Activated naive CD4-positive, alpha-beta T cell treated with anti-CD3 and anti-CD28 coated beads, Interleukin-2, amount 50 U/mL, for 72 hours (primary cell): ENCODE measurements around the gene MADCAM1. TPM values are rescaled to one million over a fixed set of nuclear protein-coding genes. Genes with fewer than 3 reads are reported as not detected.

Experiments used
- ATAC-seq, 2 donors: fragments of 150-1000 bp; cut with Tn5 transposase; 2 replicates each; pipeline ENCODE4 v1.10.0; 2021; ENCODE audit warnings: mild to moderate bottlenecking in 2 of 2, moderate library complexity in 2 of 2
- DNase-seq, 2 donors: peaks; one replicate each; pipeline ENCODE4 v3.0.0; 2021 to 2022; ENCODE audit warnings: low spot score in 2 of 2
- H3K27ac Mint-ChIP-seq, 2 donors: one replicate each; pipeline ENCODE4 v1.8.0; 2022; ENCODE audit warnings: mild to moderate bottlenecking in 2 of 2, mixed read lengths in 2 of 2
- H3K36me3 Mint-ChIP-seq, 2 donors: one replicate each; pipeline ENCODE4 v1.8.0; 2022; ENCODE audit warnings: mixed read lengths in 2 of 2
- H3K9me3 Mint-ChIP-seq, 2 donors: one replicate each; pipeline ENCODE4 v1.8.0; 2022; ENCODE audit warnings: mixed read lengths in 2 of 2
- total RNA-seq, 2 donors: library from RNA; stranded (reverse); gene quantifications; one replicate each; pipeline ENCODE4 v1.2.3, GENCODE V29; 2022

The MADCAM1 gene
- total RNA-seq, 2 donors from 2014 or later: 0.25 to 0.47 TPM

DNA sequence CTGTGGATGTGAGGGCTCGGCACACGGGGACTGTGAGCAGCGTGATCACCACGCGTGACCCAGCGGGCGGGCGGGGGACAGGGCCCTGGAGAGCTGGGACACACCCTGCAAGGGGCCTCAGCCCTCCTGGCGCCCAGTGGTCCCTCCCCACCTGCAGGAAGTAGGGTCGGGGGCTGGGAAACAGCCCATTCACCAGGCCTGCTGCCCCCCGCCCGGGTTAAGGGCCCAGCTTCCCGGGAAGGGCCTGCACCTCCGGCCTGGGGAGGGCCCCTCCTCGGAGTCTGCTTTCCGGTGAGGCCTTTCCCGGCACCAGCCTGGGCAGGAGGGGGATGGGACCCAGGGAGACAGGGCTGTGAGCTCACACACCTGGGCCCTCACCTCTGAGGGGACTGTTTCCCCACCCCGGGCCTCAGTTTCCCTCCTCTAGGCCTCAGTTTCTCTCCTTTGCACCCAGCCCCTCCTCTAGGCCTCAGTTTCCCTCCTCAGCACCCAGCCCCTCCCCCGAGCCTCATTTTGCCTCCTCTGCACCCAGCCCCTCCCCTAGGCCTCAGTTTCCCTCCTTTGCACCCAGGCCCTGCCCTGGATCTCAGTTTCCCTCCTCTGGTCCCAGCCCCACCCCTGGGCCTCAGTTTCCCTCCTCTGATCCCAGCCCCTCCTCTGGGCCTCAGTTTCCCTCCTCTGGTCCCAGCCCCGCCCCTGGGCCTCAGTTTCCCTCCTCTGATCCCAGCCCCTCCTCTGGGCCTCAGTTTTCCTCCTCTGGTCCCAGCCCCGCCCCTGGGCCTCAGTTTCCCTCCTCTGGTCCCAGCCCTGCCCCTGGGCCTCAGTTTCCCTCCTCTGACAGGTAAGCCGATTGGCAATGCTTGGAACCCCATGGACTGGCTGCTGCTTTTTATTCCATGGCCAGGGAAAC is 1.9 kb upstream of the MADCAM1 start:
- Mint-ChIP-seq H3K27ac (peak overlapping the region in 1 of 2 donors; percentile 18), H3K36me3 (peaks cover 3 to 5% of the 10 kb centered on the region in 2 donors), H3K9me3 (peaks cover 0 to 5% of the 10 kb centered on the region in 2 donors)
- no peak for DNase-seq
- ATAC-seq: no peak

- DNase-seq (no peak), ATAC-seq (no peak)
- H3K36me3 Mint-ChIP-seq: peaks cover 4 to 5% of the 10 kb centered on the region in 2 donors
- no peak overlapping the region for H3K27ac Mint-ChIP-seq
- peaks cover 0 to 5% of the 10 kb centered on the region in 2 donors for H3K9me3 Mint-ChIP-seq
Measured at GRCh38 chr19:495081-495401, 1.2 kb upstream of the MADCAM1 start.

GRCh38 chr19:495402-496111 is 729 bp upstream of the MADCAM1 start:
- peaks cover 4 to 5% of the 10 kb centered on the region in 2 donors for H3K36me3 Mint-ChIP-seq
- peak in 1 of 2 donors; percentile 87 for DNase-seq
- peak; percentile 27 to 49 for ATAC-seq
- peaks cover 0 to 5% of the 10 kb centered on the region in 2 donors for H3K9me3 Mint-ChIP-seq
- no peak overlapping the region for H3K27ac Mint-ChIP-seq

DNA sequence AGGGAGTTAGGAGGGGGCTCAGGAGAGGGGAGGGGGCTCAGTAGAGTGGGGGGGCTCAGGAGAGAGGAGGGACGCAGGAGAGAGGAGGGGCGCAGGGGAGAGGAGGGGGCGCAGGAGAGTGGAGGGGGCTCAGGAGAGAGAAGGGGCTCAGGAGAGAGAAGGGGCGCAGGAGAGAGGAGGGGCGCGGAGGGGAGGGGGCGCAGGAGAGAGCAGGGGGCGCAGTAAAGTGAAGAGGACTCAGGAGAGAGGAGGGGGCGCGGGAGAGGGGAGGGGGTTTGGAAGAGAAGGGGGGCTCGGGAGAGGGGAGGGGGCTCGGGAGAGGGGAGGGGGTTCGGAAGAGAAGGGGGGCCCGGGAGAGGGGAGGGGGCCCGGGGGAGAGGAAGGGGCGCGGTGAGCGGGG is 700 bp downstream of the MADCAM1 start:
- no peak for ATAC-seq
- peaks cover 0 to 5% of the 10 kb centered on the region in 2 donors for H3K9me3 Mint-ChIP-seq
- no peak overlapping the region for H3K27ac Mint-ChIP-seq

DNA sequence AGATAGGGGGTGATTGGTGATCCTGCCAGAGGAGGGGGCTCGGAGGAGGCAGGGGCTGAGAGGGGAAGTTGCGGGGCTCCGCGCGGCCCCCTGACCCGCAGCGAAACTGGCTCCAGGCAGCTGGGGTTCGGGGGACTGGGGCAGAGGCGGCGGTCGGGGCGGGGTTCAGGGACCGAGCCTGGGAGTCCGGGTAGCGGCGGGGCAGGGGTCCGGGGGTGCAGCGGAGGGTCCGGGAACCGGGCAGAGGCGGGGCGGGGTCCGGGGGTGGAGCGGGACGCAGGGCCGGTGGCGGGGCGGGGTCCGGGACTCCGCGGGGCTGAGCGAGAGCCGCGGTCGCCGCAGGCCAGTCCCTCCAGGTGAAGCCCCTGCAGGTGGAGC is 1.2 kb downstream of the MADCAM1 start:
- ATAC-seq: peak in 1 of 2 donors; percentile 16

More for the DNA sequence above, 700 bp downstream of the MADCAM1 start:
- H3K36me3 Mint-ChIP-seq: peaks cover 4 to 5% of the 10 kb centered on the region in 2 donors
- DNase-seq: no peak

DNA sequence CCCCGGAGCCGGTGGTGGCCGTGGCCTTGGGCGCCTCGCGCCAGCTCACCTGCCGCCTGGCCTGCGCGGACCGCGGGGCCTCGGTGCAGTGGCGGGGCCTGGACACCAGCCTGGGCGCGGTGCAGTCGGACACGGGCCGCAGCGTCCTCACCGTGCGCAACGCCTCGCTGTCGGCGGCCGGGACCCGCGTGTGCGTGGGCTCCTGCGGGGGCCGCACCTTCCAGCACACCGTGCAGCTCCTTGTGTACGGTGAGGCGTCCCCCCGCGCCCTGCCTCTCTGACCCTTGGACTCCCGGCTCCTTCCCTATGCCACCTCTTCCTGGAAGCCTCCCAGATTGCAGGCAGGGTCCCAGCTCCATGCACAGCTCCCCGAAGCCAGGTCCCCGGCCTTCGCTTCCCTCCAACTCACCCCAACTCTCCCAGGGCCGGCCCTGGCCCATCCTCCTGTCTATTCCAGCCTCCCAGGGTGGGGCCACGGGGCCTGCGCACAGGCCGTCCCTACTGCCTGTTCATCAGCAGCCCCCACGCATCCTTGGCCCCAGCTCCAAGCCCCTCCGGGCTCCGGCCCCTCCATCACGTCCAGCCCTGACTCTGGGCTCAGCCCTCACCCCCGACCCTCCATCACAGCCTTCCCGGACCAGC is 1.7 kb downstream of the MADCAM1 start:
- H3K27ac Mint-ChIP-seq: no peak overlapping the region
- peaks cover 2 to 4% of the 10 kb centered on the region in 2 donors for H3K36me3 Mint-ChIP-seq
- peaks cover 0 to 5% of the 10 kb centered on the region in 2 donors for H3K9me3 Mint-ChIP-seq
- ATAC-seq (peak; percentile 9 to 35), DNase-seq (no peak)

More for the DNA sequence above, 1.2 kb downstream of the MADCAM1 start:
- H3K36me3 Mint-ChIP-seq: peaks cover 4 to 5% of the 10 kb centered on the region in 2 donors
- H3K27ac Mint-ChIP-seq: no peak overlapping the region
- DNase-seq: no peak
- H3K9me3 Mint-ChIP-seq: peaks cover 0 to 5% of the 10 kb centered on the region in 2 donors

DNA sequence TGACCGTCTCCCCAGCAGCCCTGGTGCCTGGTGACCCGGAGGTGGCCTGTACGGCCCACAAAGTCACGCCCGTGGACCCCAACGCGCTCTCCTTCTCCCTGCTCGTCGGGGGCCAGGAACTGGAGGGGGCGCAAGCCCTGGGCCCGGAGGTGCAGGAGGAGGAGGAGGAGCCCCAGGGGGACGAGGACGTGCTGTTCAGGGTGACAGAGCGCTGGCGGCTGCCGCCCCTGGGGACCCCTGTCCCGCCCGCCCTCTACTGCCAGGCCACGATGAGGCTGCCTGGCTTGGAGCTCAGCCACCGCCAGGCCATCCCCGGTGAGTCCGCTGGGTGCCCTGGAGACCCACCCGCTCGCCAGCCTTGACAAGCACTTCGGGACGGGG is 2.2 kb downstream of the MADCAM1 start:
- H3K9me3 Mint-ChIP-seq: peaks cover 0 to 4% of the 10 kb centered on the region in 2 donors
- H3K27ac Mint-ChIP-seq: no peak overlapping the region
- H3K36me3 Mint-ChIP-seq: peaks cover 0 to 4% of the 10 kb centered on the region in 2 donors
- DNase-seq: no peak
- peak in 1 of 2 donors; percentile 3 for ATAC-seq

- Mint-ChIP-seq H3K27ac (no peak overlapping the region), H3K36me3 (peaks cover 0 to 4% of the 10 kb centered on the region in 2 donors), H3K9me3 (no peaks in the 10 kb centered on the region)
- DNase-seq (no peak), ATAC-seq (no peak)
Measured at GRCh38 chr19:498977-499623, 2.8 kb downstream of the MADCAM1 start.

DNA sequence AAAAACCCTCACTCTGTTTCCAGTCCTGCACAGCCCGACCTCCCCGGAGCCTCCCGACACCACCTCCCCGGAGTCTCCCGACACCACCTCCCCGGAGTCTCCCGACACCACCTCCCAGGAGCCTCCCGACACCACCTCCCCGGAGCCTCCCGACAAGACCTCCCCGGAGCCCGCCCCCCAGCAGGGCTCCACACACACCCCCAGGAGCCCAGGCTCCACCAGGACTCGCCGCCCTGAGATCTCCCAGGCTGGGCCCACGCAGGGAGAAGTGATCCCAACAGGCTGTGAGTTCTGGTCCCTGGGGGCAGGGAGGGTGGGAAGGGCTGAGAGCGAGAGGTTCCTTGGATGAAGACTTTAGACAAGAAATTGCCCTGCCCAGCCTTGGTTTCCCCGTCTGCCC is 5.4 kb downstream of the MADCAM1 start:
- DNase-seq: no peak
- Mint-ChIP-seq H3K36me3 (peaks cover 0 to 4% of the 10 kb centered on the region in 2 donors), H3K27ac (no peak overlapping the region), H3K9me3 (no peaks in the 10 kb centered on the region)
- ATAC-seq: no peak

DNA sequence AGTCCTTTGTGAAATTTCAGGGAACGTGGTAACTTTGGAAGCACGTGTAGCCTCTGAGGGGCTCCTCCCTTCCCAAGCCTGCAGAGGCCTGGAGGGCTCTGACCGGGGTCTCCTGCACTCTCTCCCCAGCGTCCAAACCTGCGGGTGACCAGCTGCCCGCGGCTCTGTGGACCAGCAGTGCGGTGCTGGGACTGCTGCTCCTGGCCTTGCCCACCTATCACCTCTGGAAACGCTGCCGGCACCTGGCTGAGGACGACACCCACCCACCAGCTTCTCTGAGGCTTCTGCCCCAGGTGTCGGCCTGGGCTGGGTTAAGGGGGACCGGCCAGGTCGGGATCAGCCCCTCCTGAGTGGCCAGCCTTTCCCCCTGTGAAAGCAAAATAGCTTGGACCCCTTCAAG is 8.3 kb downstream of the MADCAM1 start:
- H3K9me3 Mint-ChIP-seq: no peaks in the 10 kb centered on the region
- DNase-seq: no peak
- no peak for ATAC-seq
- peaks cover 0 to 15% of the 10 kb centered on the region in 2 donors for H3K36me3 Mint-ChIP-seq
- H3K27ac Mint-ChIP-seq: peak overlapping the region in 1 of 2 donors; percentile 50

DNA sequence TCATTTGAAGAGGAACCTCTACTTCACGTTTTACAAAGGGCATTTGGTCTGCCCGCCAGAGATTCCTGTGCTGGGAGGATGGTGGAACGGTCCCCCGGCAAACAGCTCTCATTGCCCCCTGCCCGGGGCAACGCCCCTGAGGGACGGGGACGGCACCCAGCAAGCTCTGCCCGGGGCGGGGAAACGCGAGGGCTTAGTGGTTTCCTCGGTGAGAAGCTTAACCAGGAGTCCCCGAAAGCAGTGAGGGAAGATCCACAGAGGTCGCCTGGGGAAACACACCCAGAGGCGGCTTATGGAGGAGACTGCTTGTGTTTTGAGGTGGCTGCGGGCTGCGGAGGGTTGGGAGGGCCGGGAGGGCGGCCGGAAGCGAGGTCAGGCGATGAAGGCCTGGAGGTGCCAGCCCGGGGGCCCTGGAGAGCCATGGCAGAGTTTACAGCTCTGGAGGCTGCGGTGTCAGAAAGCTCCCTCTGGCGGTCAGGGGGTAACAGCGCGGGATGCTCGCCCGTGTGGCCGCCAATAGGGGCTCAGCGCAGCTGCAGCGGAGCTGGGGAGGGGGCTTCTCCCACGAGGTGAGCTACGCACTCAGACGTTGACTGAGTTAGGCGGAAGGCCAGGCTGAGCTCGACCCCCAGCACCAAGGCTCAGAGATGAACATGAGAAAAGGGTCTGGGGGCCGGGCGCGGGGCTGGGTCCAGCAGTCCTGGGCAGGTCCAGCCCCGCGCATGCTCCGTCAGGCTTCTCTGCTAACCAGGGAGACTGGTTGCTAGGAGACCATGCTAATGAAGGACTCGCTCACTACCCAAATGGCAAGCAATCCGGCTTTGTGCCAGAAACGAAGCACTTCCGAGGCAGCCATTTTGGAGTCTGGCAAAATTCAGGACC is 10.4 kb downstream of the MADCAM1 start:
- Mint-ChIP-seq H3K36me3 (peaks cover 0 to 15% of the 10 kb centered on the region in 2 donors), H3K9me3 (no peaks in the 10 kb centered on the region), H3K27ac (peak overlapping the region; percentile 98 to 100)
- peak; percentile 92 to 96 for DNase-seq
- peak; percentile 71 to 75 for ATAC-seq

- DNase-seq (peak; percentile 78 to 92), ATAC-seq (peak; percentile 58 to 68)
- Mint-ChIP-seq H3K36me3 (peaks cover 0 to 15% of the 10 kb centered on the region in 2 donors), H3K27ac (peak within 1 kb of the TSS; percentile 98 to 100), H3K9me3 (no peaks in the 10 kb centered on the region)
Measured at GRCh38 chr19:507286-508203, 11.3 kb downstream of the MADCAM1 start, which contains the start of gene TPGS1. Gene TPGS1, plus strand, starts transcription at chr19:507497. Its CDS starts 10 bp downstream, at chr19:507507.

DNA sequence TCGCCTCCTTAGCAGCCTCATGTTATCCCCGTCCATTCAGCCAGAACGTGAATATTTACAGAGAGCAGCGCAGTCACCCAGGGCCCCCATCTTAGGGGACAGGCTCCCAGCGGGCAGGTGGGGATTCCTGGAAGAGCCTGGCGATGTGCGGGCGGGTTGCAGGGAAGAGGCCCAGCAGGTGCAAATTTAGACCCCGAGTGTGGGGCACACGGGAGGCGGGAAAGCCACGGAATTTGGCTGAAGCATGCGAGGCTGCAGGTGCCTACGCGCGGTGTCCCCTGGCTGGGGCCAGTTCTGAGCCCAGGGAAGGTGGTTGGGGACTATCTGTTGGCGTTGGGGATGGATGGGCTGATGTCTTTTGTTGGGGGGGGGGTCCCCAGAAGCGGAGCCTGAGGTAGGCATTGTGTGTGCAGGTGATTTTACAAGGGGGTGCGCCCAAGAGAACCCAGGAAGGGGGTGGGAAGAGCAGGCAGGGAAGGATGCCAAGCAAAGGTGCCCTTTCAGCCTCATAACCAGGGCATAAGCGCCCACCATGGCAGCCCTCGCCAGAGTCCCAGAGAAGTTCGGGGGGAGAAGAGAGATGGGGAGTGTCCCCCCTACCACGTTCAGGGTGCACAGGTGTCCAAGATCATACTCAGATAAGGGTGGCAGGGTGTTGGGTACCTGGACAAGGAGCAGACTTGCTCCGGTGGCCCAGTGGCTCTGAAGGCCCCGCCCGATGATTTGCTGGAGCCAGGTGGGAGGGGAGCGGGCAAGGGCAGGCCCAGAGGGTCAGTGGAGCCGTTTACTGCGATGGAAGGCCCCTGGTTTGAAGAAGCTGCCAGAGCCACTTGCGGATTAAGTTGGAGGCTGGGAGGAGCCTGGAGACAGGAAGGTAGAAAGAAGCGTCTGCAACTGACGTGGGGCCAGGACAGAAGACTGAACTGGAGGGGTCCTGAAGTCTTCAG is 12.2 kb downstream of the MADCAM1 start:
- Mint-ChIP-seq H3K9me3 (no peaks in the 10 kb centered on the region), H3K36me3 (peaks cover 0 to 15% of the 10 kb centered on the region in 2 donors), H3K27ac (peak overlapping the region; percentile 96 to 98)
- DNase-seq (no peak), ATAC-seq (no peak)
